Brain microvascular endothelial cell (primary cell): ENCODE results near the gene TSSK1B.
A peak's percentile ranks its signal among the peaks of the same experiment; 100 is the strongest.

Experiments used
- DNase-seq: peaks from one replicate; pipeline ENCODE4 v3.0.0-alpha.2; 2020
- H3K27ac ChIP-seq: fragments of 250-450 bp; sonication (Bioruptor Pico); 2 replicates; pipeline ENCODE4 v1.5.1; 2020; ENCODE audit warnings: mild to moderate bottlenecking, moderate library complexity
- H3K27me3 ChIP-seq: fragments of 250-450 bp; sonication (Bioruptor Pico); replicated peaks from 2 replicates; pipeline ENCODE4 v1.5.1; 2020; ENCODE audit warnings: mild to moderate bottlenecking
- H3K36me3 ChIP-seq: fragments of 250-450 bp; sonication (Bioruptor Pico); replicated peaks from 2 replicates; pipeline ENCODE4 v1.5.1; 2020; ENCODE audit warnings: mild to moderate bottlenecking
- H3K4me3 ChIP-seq: 2 replicates; pipeline ENCODE4 v1.5.1; 2011; ENCODE audit warnings: low read depth, mild to moderate bottlenecking, control low read depth, low read length, moderate library complexity
- in situ Hi-C: cut with HindIII; loops from 2 replicates; pipeline ENCODE4 v1.10.0; 2017; ENCODE audit warnings: low sequenced_read_pairs, low pct_ligation_motif_present
- TF ChIP-seq, protein P1 (sequence below): IDR thresholded peaks from 2 replicates; pipeline ENCODE4 v1.5.1; 2011; ENCODE audit warnings: low read depth, mild to moderate bottlenecking, moderate library complexity, low read length, control low read depth, inconsistent platforms; ENCODE audit errors: missing control alignments

TSSK1B gene

GRCh38 chr5:113452941-113453340, 18.2 kb upstream of the TSSK1B start:
- Histone ChIP-seq H3K27me3 (no peaks in the 10 kb centered on the region), H3K36me3 (no peaks in the 10 kb centered on the region), H3K27ac (no peak overlapping the region), H3K4me3 (no peak overlapping the region)
- DNase-seq, result no peak
- in situ Hi-C loops, result no loop called here
- TF ChIP-seq, protein P1, sequence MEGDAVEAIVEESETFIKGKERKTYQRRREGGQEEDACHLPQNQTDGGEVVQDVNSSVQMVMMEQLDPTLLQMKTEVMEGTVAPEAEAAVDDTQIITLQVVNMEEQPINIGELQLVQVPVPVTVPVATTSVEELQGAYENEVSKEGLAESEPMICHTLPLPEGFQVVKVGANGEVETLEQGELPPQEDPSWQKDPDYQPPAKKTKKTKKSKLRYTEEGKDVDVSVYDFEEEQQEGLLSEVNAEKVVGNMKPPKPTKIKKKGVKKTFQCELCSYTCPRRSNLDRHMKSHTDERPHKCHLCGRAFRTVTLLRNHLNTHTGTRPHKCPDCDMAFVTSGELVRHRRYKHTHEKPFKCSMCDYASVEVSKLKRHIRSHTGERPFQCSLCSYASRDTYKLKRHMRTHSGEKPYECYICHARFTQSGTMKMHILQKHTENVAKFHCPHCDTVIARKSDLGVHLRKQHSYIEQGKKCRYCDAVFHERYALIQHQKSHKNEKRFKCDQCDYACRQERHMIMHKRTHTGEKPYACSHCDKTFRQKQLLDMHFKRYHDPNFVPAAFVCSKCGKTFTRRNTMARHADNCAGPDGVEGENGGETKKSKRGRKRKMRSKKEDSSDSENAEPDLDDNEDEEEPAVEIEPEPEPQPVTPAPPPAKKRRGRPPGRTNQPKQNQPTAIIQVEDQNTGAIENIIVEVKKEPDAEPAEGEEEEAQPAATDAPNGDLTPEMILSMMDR, result no peak

DNA sequence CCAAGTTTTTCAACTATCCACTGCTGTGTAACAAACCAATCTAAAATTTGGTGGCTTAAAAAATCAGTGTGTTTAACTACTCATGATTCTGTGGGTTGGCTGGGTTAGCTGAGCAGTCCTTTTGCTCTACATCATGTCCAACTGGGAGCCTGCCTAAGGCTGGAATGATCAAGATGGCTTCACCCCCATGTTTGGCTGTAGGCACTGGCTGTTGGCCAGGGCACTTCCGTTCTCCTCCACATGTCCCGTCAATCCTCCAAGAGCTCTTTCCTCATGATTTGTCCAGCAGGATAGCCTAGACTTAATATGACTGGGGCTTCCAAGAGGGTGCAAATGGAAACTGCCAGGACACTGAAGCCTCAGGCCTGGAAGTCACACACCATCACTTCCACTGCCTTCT, 17.0 kb upstream of the TSSK1B start:
- H3K36me3 ChIP-seq, result no peaks in the 10 kb centered on the region
- no peak overlapping the region for H3K4me3 ChIP-seq
- H3K27me3 ChIP-seq, result no peaks in the 10 kb centered on the region
- no peak overlapping the region for H3K27ac ChIP-seq
- TF ChIP-seq, protein P1, result no peak
- DNase-seq, result no peak
- in situ Hi-C loops, result no loop called here

DNA sequence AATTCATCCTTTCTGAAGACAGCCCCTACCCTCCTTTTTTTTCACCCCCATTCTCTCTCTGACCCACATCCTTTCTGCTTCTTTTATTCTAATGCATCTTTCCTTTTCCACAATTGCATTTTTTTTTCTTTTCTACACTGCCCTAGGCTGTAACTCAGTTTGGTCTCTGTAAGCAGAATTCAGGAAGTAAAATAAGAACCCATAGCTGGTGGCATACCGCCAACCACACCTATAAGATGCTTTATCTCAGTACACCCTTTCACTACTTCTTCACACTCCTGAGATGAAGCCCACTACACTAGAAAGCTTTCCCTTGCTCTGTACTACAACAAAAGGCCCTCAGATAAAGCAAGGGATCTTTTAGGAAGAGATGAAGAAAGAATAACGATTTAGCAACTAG, 16.1 kb upstream of the TSSK1B start:
- in situ Hi-C loops, result no loop called here
- Histone ChIP-seq H3K27ac (no peak overlapping the region), H3K4me3 (no peak overlapping the region), H3K27me3 (no peaks in the 10 kb centered on the region), H3K36me3 (no peaks in the 10 kb centered on the region)
- TF ChIP-seq, protein P1, result no peak
- DNase-seq, result no peak

DNA sequence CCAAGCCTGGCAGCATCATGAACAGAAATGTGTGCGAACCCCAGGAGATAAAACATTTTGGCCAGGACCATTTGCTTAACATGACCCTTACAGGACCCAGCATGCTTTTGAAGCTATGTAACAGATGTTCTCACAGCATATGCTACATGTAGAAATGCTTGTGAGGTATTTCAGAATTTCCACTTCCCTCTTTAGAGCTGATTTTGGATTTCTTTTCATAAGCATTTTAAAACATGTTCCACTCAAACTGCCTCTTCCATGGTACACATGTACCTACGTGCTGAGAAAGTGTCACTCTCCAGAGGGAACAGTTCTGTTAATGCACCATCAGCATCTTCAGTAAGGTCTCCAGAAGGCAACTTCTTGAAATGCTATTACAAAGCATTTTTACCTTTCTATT, 15.7 kb upstream of the TSSK1B start:
- in situ Hi-C loops, result no loop called here
- Histone ChIP-seq H3K27ac (no peak overlapping the region), H3K4me3 (no peak overlapping the region), H3K36me3 (no peaks in the 10 kb centered on the region), H3K27me3 (no peaks in the 10 kb centered on the region)
- peak; percentile 2 for DNase-seq
- TF ChIP-seq, protein P1, result no peak

DNA sequence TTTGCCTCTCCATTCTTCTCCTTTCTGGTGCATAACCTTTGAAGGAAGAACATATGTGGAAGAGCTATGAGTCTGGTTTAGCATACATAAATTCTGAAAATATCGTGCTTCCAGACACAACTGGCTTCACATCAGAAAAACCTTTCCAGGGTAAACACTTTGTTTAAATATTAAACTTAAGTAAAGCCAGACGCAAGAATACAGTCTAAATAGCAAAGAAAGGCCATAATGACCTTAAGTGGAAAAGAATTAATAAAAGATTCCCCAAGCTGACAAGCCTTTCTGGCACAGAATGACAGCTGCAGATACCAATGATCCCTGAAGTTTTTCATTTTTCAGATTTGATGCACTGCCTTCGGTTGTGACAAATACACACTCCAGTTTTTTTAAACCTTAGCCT, 13.5 kb upstream of the TSSK1B start:
- in situ Hi-C loops, result no loop called here
- Histone ChIP-seq H3K27me3 (no peaks in the 10 kb centered on the region), H3K4me3 (no peak overlapping the region), H3K27ac (no peak overlapping the region), H3K36me3 (no peaks in the 10 kb centered on the region)
- no peak for DNase-seq
- TF ChIP-seq, protein P1, result no peak

- Histone ChIP-seq H3K4me3 (no peak overlapping the region), H3K36me3 (no peaks in the 10 kb centered on the region), H3K27ac (no peak overlapping the region), H3K27me3 (no peaks in the 10 kb centered on the region)
- TF ChIP-seq, protein P1, result peak; percentile 68
- in situ Hi-C loops, result no loop called here
- DNase-seq, result no peak
Observed at GRCh38 chr5:113447498-113448050, 12.8 kb upstream of the TSSK1B start.
